HG03159 (cell line): ENCODE results near the gene SOWAHA.
"Not testable (repeated sequence)": the region's sequence is repeated elsewhere in the genome, so short reads cannot be mapped to it uniquely, and the experiment has no call there.

Experiments
- ATAC-seq: cut with Tn5 transposase; IDR thresholded peaks from one replicate; pipeline ENCODE4 v1.9.1; 2021; ENCODE audit warnings: mild to moderate bottlenecking, moderate library complexity; ENCODE audit not compliant: unreplicated experiment

Gene SOWAHA

GRCh38 chr5:132848270-132848669 is 35.2 kb downstream of the SOWAHA start:
- no peak for ATAC-seq

- no peak for ATAC-seq
Measured at GRCh38 chr5:132849347-132849746, 36.2 kb downstream of the SOWAHA start.

GRCh38 chr5:132850066-132850465 is 37.0 kb downstream of the SOWAHA start:
- ATAC-seq, result no peak

GRCh38 chr5:132853323-132853722 is 40.2 kb downstream of the SOWAHA start:
- no peak for ATAC-seq

DNA sequence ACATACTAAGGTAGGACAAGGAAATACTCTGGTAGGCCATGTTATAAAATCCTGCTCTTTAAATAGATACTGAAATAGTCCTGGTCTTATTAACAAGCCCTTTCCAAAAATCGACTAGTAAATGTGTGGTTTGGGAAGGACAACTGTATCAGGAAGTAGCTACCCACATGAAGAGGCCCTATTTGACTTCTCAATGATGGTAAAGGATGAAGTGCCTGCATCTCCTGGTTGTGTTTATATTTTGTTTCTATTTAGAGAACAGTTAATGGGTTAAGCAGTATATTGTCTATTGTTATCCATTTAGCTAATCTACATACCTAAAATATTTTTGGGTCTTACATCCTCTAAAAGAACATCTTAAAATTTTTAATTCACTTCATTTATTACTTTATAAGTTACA is 40.7 kb downstream of the SOWAHA start:
- ATAC-seq, result no peak

DNA sequence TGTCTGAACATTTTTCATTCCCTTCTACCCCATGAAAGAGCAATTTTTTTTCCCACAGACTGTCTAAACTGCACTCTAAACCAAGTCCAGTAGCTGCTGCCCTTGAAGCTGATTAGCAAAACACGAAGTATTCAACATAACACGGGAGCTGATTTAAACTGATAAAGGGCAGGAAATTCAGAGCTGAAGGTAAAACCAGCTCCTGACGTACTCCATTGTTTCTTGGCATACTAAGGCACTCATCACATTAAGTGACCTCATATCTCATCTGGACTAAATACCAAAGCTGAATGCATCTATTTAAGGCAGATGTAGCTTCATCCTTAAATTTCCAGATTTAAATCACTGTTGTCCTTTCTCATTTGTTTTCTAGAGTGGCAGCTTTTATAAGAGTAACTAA is 41.2 kb downstream of the SOWAHA start:
- ATAC-seq, result no peak

GRCh38 chr5:132854992-132855391 is 41.9 kb downstream of the SOWAHA start:
- ATAC-seq, result not testable (repeated sequence)

DNA sequence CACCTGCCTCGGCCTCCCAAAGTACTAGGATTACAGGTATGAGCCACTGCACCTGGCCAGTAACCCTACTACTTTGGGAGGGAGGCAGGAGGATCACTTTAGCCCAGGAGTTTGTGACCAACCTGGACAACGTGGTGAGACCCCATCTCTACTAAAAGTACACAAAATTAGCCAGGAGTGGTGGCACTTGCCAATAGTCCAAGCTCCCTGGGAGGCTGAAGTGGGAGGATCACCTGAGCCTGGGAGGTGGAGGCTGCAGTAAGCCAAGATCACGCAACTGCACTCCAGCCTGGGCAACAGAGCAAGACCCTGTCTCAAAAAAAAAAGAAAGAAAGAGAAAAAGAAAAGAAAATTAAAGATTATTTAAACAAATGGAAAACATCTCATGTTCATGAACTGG is 42.9 kb downstream of the SOWAHA start:
- no peak for ATAC-seq

DNA sequence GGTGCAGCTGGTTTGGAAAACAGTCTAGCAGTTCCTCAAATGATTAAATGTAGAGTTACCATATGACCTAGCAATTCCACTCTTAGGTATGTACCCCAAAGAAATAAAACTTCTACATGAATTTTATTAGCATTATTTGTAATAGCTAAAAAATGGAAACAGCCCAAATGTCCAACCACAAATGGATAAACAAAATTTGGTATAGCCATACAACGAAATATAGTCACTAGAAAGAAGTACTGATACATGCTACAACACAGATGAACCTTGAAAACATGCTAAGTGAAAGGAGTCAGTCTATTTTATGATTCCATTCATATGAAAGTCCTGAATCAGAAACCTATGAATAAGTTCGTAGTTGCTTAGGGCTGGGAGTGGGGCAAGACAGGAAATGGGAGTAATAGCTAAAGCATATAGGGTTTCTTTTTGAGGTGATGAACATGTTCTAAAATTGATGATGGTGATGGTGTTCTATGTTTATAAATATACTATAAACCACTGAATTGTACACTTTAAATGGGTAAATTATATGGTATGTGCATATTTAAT is 46.9 kb downstream of the SOWAHA start:
- ATAC-seq, result no peak

DNA sequence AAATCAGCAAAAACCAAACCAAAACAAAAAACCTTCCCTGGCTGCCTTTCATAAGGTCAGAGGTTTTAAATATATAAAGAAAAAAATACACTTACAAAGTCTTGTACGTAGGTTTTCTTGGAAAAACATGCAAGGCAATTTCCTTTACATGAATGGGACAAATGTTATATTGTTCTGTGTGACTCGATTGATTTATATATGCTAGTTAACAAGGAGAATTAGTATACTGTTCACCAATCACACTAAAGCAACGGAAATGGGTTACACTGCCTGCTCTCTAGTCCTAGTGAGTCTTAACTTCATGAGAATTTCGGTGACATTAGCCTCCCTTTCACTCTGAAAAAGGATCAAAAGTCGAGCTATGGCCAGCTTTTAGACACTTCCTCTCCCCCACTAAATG is 47.6 kb downstream of the SOWAHA start:
- no peak for ATAC-seq

DNA sequence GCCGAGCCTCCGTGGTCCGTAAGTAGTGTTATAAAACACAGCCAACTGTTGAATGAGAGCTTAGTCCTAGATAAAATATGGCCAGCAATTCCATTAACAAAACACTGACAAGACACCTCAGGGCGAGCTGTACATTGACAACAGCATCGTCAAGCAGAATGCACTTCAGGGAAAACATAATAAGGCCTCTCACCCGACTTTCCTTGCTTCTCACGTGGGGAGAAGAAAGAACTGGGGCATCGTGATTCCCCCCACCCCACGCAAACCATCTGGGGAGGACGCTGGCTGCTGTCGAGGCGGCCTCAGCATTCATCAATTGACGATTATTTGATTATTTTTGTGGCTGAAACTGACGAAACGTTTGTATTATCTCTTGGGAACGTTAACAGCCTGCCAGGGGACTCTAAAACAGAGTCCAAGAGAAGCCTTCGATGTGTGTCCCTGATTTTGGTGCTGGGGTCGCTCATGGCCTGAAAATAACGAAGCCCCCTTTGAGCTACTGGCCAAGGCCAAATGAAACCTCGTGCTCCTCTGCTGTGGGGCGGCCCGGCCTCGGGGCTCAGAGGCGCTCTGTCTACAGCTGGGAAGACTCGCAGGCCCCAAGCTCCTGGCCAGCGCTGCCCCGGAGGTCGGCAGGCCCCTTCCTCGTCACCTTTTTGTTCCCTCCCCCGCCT is 52.7 kb downstream of the SOWAHA start:
- ATAC-seq, result peak; percentile 16
